ENCODE results near the gene BST1.

BST1 gene

DNA sequence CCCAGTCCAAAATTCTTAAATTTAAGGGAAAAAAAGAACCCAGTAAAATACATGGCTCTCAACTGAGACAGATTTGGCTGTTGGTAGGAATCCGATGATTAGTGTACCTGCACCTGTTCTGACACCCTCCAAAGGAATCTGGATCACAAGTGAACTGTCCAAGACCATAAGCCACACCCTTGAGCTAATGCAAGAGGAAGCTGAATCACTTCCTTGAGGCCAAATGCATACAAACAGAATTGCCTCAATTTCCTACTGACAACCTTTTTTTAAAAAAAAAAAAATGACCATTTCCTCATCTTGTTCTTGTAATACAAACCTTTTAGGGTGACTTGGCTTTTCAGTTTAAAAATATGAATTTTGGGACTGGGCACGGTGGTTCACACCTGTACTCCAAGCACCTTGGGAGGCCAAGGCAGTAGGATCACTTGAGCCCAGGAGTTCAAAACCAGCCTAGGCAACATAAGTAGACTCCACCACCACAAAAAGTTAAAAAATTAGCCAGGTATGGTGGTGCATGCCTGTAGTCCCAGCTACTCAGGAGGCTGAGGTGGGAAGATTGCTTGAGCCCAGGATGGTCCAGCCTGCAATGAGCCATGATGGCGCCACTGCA lies 37.0 kb upstream of the BST1 start:
- Histone ChIP-seq H3K9me3 (ENCODE audit: severe bottlenecking) (no peaks in the 10 kb centered on the region), H3K36me3 (peaks cover 3% of the 10 kb centered on the region), H3K27ac (no peak overlapping the region), H3K27me3 (ENCODE audit: insufficient read depth, low read depth, severe bottlenecking) (no peaks in the 10 kb centered on the region), H3K4me3 (ENCODE audit: low read depth, low read length) (no peak overlapping the region)
- no peak for DNase-seq
- no peak for TF ChIP-seq CTCF (IDR thresholded peaks at IDR 0.05; ENCODE audit: low read depth, low read length)

- TF ChIP-seq CTCF (IDR thresholded peaks at IDR 0.05; ENCODE audit: low read depth, low read length), result no peak
- H3K9me3 ChIP-seq (ENCODE audit: severe bottlenecking), result no peaks in the 10 kb centered on the region
- no peak overlapping the region for H3K4me3 ChIP-seq (ENCODE audit: low read depth, low read length)
- DNase-seq, result no peak
- no peaks in the 10 kb centered on the region for H3K27me3 ChIP-seq (ENCODE audit: insufficient read depth, low read depth, severe bottlenecking)
- H3K36me3 ChIP-seq, result peaks cover 3% of the 10 kb centered on the region
- H3K27ac ChIP-seq, result no peak overlapping the region
Observed at GRCh38 chr4:15667006-15667405, 35.9 kb upstream of the BST1 start.

DNA sequence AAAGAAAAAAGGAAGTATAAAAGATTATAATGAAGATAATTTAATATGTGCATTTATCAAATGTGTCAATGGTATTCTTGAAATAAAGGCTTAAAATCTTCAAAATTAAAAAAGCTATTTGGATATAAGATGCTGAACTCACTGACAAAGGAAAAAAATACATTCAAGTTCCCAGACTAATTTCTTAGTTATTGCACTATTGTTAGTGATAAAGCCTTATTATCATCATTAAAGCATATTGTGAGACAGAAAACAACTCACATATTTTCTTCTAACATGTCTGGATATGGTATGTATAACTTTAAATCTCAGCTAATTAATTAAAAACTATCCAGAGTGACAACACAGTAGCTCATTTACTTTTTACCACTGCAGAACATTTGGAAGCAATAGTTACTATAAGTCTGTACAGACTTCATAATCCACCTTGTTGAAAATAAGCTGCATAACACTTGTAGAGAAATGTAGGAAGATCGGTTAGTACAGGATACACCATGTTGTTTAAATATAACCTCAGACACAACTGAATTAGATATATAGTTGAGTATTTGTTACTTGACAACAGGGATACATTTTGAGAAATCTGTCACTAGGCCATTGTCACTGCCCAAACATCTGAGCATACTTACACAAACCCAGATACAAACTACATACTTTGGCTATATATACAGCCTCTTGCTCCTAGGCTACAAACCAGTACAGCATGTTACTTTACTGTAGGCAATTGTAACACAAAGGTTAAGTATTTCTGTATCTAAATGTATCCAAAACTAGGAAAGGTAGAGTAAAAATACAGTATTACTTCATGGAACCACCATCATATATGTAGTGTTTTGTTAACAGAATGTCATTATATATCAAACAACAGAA lies 34.1 kb upstream of the BST1 start:
- Histone ChIP-seq H3K27ac (no peak overlapping the region), H3K4me3 (ENCODE audit: low read depth, low read length) (no peak overlapping the region), H3K27me3 (ENCODE audit: insufficient read depth, low read depth, severe bottlenecking) (no peaks in the 10 kb centered on the region), H3K9me3 (ENCODE audit: severe bottlenecking) (no peaks in the 10 kb centered on the region), H3K36me3 (peaks cover 8% of the 10 kb centered on the region)
- no peak for DNase-seq
- TF ChIP-seq CTCF (IDR thresholded peaks at IDR 0.05; ENCODE audit: low read depth, low read length), result no peak

GRCh38 chr4:15670576-15670975 lies 32.3 kb upstream of the BST1 start:
- H3K27ac ChIP-seq, result no peak overlapping the region

DNA sequence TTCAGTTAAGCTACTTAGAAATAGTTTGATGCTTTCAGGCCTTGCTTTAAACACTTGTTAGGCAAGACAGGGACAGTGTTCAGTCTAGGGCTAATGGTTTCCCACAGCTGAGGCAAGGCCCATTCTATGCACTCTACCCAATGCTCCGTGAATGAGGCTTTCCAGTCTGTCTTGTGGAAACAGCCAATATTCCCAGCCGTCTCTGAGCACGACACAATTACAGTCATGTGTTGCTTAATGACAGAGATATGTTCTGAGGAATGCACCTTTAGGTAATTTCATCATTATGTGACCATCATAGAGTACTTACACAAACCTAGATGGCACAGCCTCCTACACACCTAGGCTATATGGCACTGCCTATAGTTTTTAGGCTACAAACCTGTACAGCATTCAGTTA lies 30.8 kb upstream of the BST1 start:
- H3K4me3 ChIP-seq (ENCODE audit: low read depth, low read length), result no peak overlapping the region
- no peak overlapping the region for H3K27ac ChIP-seq
- no peak for TF ChIP-seq CTCF (IDR thresholded peaks at IDR 0.05; ENCODE audit: low read depth, low read length)
- DNase-seq, result no peak
- H3K36me3 ChIP-seq, result peaks cover 5% of the 10 kb centered on the region
- H3K27me3 ChIP-seq (ENCODE audit: insufficient read depth, low read depth, severe bottlenecking), result no peaks in the 10 kb centered on the region
- H3K9me3 ChIP-seq (ENCODE audit: severe bottlenecking), result no peaks in the 10 kb centered on the region

More at GRCh38 chr4:15670576-15670975, 32.3 kb upstream of the BST1 start:
- no peaks in the 10 kb centered on the region for H3K27me3 ChIP-seq (ENCODE audit: insufficient read depth, low read depth, severe bottlenecking)
- no peak for DNase-seq
- peaks cover 8% of the 10 kb centered on the region for H3K36me3 ChIP-seq
- no peak for TF ChIP-seq CTCF (IDR thresholded peaks at IDR 0.05; ENCODE audit: low read depth, low read length)
- no peaks in the 10 kb centered on the region for H3K9me3 ChIP-seq (ENCODE audit: severe bottlenecking)
- no peak overlapping the region for H3K4me3 ChIP-seq (ENCODE audit: low read depth, low read length)

Data from WERI-Rb-1 (cell line).